ENCODE data around the gene GALNTL6.

Gene GALNTL6

GRCh38 chr4:173005912-173006633 is 1192.9 kb downstream of the GALNTL6 start:
- no peak for DNase-seq (ENCODE audit: low read depth)
- H3K4me3 ChIP-seq (ENCODE audit: low read length) = no peak overlapping the region
- H3K27me3 ChIP-seq (replicated peaks; ENCODE audit: control insufficient read depth, insufficient read depth, low read length) = no peaks in the 10 kb centered on the region
- no peak overlapping the region for H3K9ac ChIP-seq (ENCODE audit: low read length)
- H3K9me3 ChIP-seq (ENCODE audit: control insufficient read depth, low read length) = no peaks in the 10 kb centered on the region
- H3K36me3 ChIP-seq (ENCODE audit: control insufficient read depth, insufficient read depth, low read length, severe bottlenecking) = no peaks in the 10 kb centered on the region
- peaks cover 10% of the 10 kb centered on the region for H3K4me1 ChIP-seq (ENCODE audit: control insufficient read depth, insufficient read depth, low read length)

GRCh38 chr4:173008436-173008835 is 1195.2 kb downstream of the GALNTL6 start:
- Histone ChIP-seq H3K27me3 (replicated peaks; ENCODE audit: control insufficient read depth, insufficient read depth, low read length) (no peaks in the 10 kb centered on the region), H3K4me1 (ENCODE audit: control insufficient read depth, insufficient read depth, low read length) (no peaks in the 10 kb centered on the region), H3K36me3 (ENCODE audit: control insufficient read depth, insufficient read depth, low read length, severe bottlenecking) (no peaks in the 10 kb centered on the region), H3K9ac (ENCODE audit: low read length) (no peak overlapping the region), H3K4me3 (ENCODE audit: low read length) (no peak overlapping the region), H3K9me3 (ENCODE audit: control insufficient read depth, low read length) (no peaks in the 10 kb centered on the region)
- no peak for DNase-seq (ENCODE audit: low read depth)

- no peak overlapping the region for H3K9ac ChIP-seq (ENCODE audit: low read length)
- no peaks in the 10 kb centered on the region for H3K36me3 ChIP-seq (ENCODE audit: control insufficient read depth, insufficient read depth, low read length, severe bottlenecking)
- peak; percentile 23 for DNase-seq (ENCODE audit: low read depth)
- no peaks in the 10 kb centered on the region for H3K9me3 ChIP-seq (ENCODE audit: control insufficient read depth, low read length)
- no peak overlapping the region for H3K4me3 ChIP-seq (ENCODE audit: low read length)
- no peaks in the 10 kb centered on the region for H3K27me3 ChIP-seq (replicated peaks; ENCODE audit: control insufficient read depth, insufficient read depth, low read length)
- H3K4me1 ChIP-seq (ENCODE audit: control insufficient read depth, insufficient read depth, low read length) = peaks cover 8% of the 10 kb centered on the region
Measured at GRCh38 chr4:173009129-173009823, 1196.1 kb downstream of the GALNTL6 start.

- Histone ChIP-seq H3K9ac (ENCODE audit: low read length) (no peak overlapping the region), H3K27me3 (replicated peaks; ENCODE audit: control insufficient read depth, insufficient read depth, low read length) (no peaks in the 10 kb centered on the region), H3K9me3 (ENCODE audit: control insufficient read depth, low read length) (no peaks in the 10 kb centered on the region), H3K4me3 (ENCODE audit: low read length) (no peak overlapping the region), H3K4me1 (ENCODE audit: control insufficient read depth, insufficient read depth, low read length) (peaks cover 14% of the 10 kb centered on the region), H3K36me3 (ENCODE audit: control insufficient read depth, insufficient read depth, low read length, severe bottlenecking) (no peaks in the 10 kb centered on the region)
- DNase-seq (ENCODE audit: low read depth) = no peak
Measured at GRCh38 chr4:173012608-173013007, 1199.4 kb downstream of the GALNTL6 start.

- Histone ChIP-seq H3K4me3 (ENCODE audit: low read length) (no peak overlapping the region), H3K36me3 (ENCODE audit: control insufficient read depth, insufficient read depth, low read length, severe bottlenecking) (no peaks in the 10 kb centered on the region), H3K9me3 (ENCODE audit: control insufficient read depth, low read length) (no peaks in the 10 kb centered on the region), H3K27me3 (replicated peaks; ENCODE audit: control insufficient read depth, insufficient read depth, low read length) (no peaks in the 10 kb centered on the region), H3K4me1 (ENCODE audit: control insufficient read depth, insufficient read depth, low read length) (peaks cover 14% of the 10 kb centered on the region), H3K9ac (ENCODE audit: low read length) (peak overlapping the region; percentile 33)
- peak; percentile 71 for DNase-seq (ENCODE audit: low read depth)
Measured at GRCh38 chr4:173013232-173013930, 1200.2 kb downstream of the GALNTL6 start.

- DNase-seq (ENCODE audit: low read depth) = peak; percentile 58
- Histone ChIP-seq H3K27me3 (replicated peaks; ENCODE audit: control insufficient read depth, insufficient read depth, low read length) (no peaks in the 10 kb centered on the region), H3K9ac (ENCODE audit: low read length) (peak overlapping the region; percentile 26), H3K36me3 (ENCODE audit: control insufficient read depth, insufficient read depth, low read length, severe bottlenecking) (no peaks in the 10 kb centered on the region), H3K4me3 (ENCODE audit: low read length) (no peak overlapping the region), H3K4me1 (ENCODE audit: control insufficient read depth, insufficient read depth, low read length) (peaks cover 14% of the 10 kb centered on the region), H3K9me3 (ENCODE audit: control insufficient read depth, low read length) (no peaks in the 10 kb centered on the region)
Measured at GRCh38 chr4:173014113-173014558, 1200.9 kb downstream of the GALNTL6 start.

GRCh38 chr4:173014836-173015235 is 1201.6 kb downstream of the GALNTL6 start:
- Histone ChIP-seq H3K27me3 (replicated peaks; ENCODE audit: control insufficient read depth, insufficient read depth, low read length) (no peaks in the 10 kb centered on the region), H3K9ac (ENCODE audit: low read length) (peak overlapping the region; percentile 26)
- no peak for DNase-seq (ENCODE audit: low read depth)

GRCh38 chr4:173017802-173018201 is 1204.6 kb downstream of the GALNTL6 start:
- Histone ChIP-seq H3K36me3 (ENCODE audit: control insufficient read depth, insufficient read depth, low read length, severe bottlenecking) (no peaks in the 10 kb centered on the region), H3K9ac (ENCODE audit: low read length) (no peak overlapping the region), H3K4me1 (ENCODE audit: control insufficient read depth, insufficient read depth, low read length) (peaks cover 14% of the 10 kb centered on the region), H3K27me3 (replicated peaks; ENCODE audit: control insufficient read depth, insufficient read depth, low read length) (no peaks in the 10 kb centered on the region), H3K9me3 (ENCODE audit: control insufficient read depth, low read length) (no peaks in the 10 kb centered on the region), H3K4me3 (ENCODE audit: low read length) (no peak overlapping the region)
- DNase-seq (ENCODE audit: low read depth) = no peak

More at GRCh38 chr4:173014836-173015235, 1201.6 kb downstream of the GALNTL6 start:
- no peaks in the 10 kb centered on the region for H3K9me3 ChIP-seq (ENCODE audit: control insufficient read depth, low read length)
- peaks cover 14% of the 10 kb centered on the region for H3K4me1 ChIP-seq (ENCODE audit: control insufficient read depth, insufficient read depth, low read length)
- H3K4me3 ChIP-seq (ENCODE audit: low read length) = no peak overlapping the region
- no peaks in the 10 kb centered on the region for H3K36me3 ChIP-seq (ENCODE audit: control insufficient read depth, insufficient read depth, low read length, severe bottlenecking)

GRCh38 chr4:173018446-173018845 is 1205.2 kb downstream of the GALNTL6 start:
- DNase-seq (ENCODE audit: low read depth) = no peak
- Histone ChIP-seq H3K4me3 (ENCODE audit: low read length) (no peak overlapping the region), H3K36me3 (ENCODE audit: control insufficient read depth, insufficient read depth, low read length, severe bottlenecking) (no peaks in the 10 kb centered on the region), H3K9ac (ENCODE audit: low read length) (no peak overlapping the region), H3K27me3 (replicated peaks; ENCODE audit: control insufficient read depth, insufficient read depth, low read length) (no peaks in the 10 kb centered on the region), H3K4me1 (ENCODE audit: control insufficient read depth, insufficient read depth, low read length) (peaks cover 14% of the 10 kb centered on the region), H3K9me3 (ENCODE audit: control insufficient read depth, low read length) (no peaks in the 10 kb centered on the region)

GRCh38 chr4:173019664-173020063 is 1206.5 kb downstream of the GALNTL6 start:
- H3K9me3 ChIP-seq (ENCODE audit: control insufficient read depth, low read length) = no peaks in the 10 kb centered on the region
- no peaks in the 10 kb centered on the region for H3K27me3 ChIP-seq (replicated peaks; ENCODE audit: control insufficient read depth, insufficient read depth, low read length)
- DNase-seq (ENCODE audit: low read depth) = no peak
- H3K4me3 ChIP-seq (ENCODE audit: low read length) = no peak overlapping the region
- H3K4me1 ChIP-seq (ENCODE audit: control insufficient read depth, insufficient read depth, low read length) = peaks cover 2% of the 10 kb centered on the region
- H3K9ac ChIP-seq (ENCODE audit: low read length) = no peak overlapping the region
- H3K36me3 ChIP-seq (ENCODE audit: control insufficient read depth, insufficient read depth, low read length, severe bottlenecking) = no peaks in the 10 kb centered on the region

Measured in adipocyte (in vitro differentiated cells).